HepG2 (cell line): Measurements from ENCODE around the gene ABCC1.

Source experiments
- ATF2 ChIP-seq: sonication (generic); formaldehyde crosslinking; IDR thresholded peaks from 2 replicates; pipeline ENCODE4 v1.4.0; 2020; ENCODE audit warnings: missing genetic modification reagents
- CHD2 ChIP-seq: IDR thresholded peaks from 2 replicates; pipeline ENCODE4 v1.6.1; 2011; ENCODE audit warnings: low read depth, low read length, improper control_type of control experiment
- ELK4 ChIP-seq: sonication (generic); formaldehyde crosslinking; IDR thresholded peaks from 2 replicates; pipeline ENCODE4 v1.9.0; 2021; ENCODE audit warnings: missing genetic modification reagents, borderline replicate concordance
- FOXA1 ChIP-seq, 2 experiments: fragments of 450-650 bp in 1 of 2; sonication (generic) in 1 of 2; formaldehyde crosslinking in 1 of 2; IDR thresholded peaks; 2 replicates each; pipeline versions ENCODE4 v1.4.0 to v1.6.1; 2016 to 2020; ENCODE audit warnings: missing genetic modification reagents in 1 of 2
- GABPB1 ChIP-seq: IDR thresholded peaks from 2 replicates; pipeline ENCODE4 v1.6.1; 2016; ENCODE audit warnings: mild to moderate bottlenecking, missing genetic modification reagents, moderate library complexity, missing compliant biosample characterization
- HMG20B ChIP-seq: conservative IDR thresholded peaks from 2 replicates; pipeline ENCODE4 v1.6.1; 2016; ENCODE audit warnings: missing genetic modification reagents, missing compliant biosample characterization
- NR3C1 ChIP-seq: sonication (generic); formaldehyde crosslinking; IDR thresholded peaks from 2 replicates; pipeline ENCODE4 v1.4.0; 2020; ENCODE audit warnings: missing genetic modification reagents
- POLR2AphosphoS5 ChIP-seq: IDR thresholded peaks from 2 replicates; pipeline ENCODE4 v1.6.1; 2012; ENCODE audit warnings: low read depth, low read length
- ZFAT ChIP-seq: sonication (generic); formaldehyde crosslinking; conservative IDR thresholded peaks from 2 replicates; pipeline ENCODE4 v1.8.1; 2023; ENCODE audit warnings: missing genetic modification reagents, inconsistent platforms
- TF ChIP-seq, protein P1 (sequence below): sonication (generic); formaldehyde crosslinking; IDR thresholded peaks from 2 replicates; pipeline ENCODE4 v1.5.0; 2020; ENCODE audit warnings: mild to moderate bottlenecking, missing genetic modification reagents, moderate library complexity
- TF ChIP-seq, protein P2 (sequence below): sonication (generic); formaldehyde crosslinking; conservative IDR thresholded peaks from 2 replicates; pipeline ENCODE4 v1.4.0; 2020; ENCODE audit warnings: missing genetic modification reagents

DNA sequence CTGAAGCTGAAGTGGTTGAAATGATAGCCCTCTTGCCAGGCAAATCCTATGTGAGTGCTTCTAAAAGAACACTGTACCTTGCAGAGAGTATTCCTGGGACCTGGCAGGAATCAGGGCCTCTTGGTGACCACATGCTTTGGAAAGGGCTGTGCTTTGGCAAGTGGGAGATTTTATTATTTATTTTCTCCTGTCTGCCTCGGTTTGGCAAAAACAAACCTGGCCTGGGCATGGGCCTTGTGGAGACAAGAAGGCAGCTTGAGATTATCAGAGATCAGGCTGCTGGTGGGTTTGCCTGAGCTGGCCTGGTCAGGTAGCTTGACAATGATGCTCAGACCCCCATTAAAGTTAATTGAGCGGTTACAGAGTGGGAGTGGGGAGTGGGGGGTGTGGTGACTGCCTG lies 24.6 kb downstream of the ABCC1 start:
- no peak for TF ChIP-seq ATF2 (CRISPR knock-in tag)
- TF ChIP-seq, protein P1, sequence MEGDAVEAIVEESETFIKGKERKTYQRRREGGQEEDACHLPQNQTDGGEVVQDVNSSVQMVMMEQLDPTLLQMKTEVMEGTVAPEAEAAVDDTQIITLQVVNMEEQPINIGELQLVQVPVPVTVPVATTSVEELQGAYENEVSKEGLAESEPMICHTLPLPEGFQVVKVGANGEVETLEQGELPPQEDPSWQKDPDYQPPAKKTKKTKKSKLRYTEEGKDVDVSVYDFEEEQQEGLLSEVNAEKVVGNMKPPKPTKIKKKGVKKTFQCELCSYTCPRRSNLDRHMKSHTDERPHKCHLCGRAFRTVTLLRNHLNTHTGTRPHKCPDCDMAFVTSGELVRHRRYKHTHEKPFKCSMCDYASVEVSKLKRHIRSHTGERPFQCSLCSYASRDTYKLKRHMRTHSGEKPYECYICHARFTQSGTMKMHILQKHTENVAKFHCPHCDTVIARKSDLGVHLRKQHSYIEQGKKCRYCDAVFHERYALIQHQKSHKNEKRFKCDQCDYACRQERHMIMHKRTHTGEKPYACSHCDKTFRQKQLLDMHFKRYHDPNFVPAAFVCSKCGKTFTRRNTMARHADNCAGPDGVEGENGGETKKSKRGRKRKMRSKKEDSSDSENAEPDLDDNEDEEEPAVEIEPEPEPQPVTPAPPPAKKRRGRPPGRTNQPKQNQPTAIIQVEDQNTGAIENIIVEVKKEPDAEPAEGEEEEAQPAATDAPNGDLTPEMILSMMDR (CRISPR knock-in tag) = no peak
- no peak for TF ChIP-seq FOXA1 (IDR thresholded peaks at IDR 0.05)
- TF ChIP-seq FOXA1 (CRISPR knock-in tag; IDR thresholded peaks at IDR 0.05) = no peak
- TF ChIP-seq ZFAT (CRISPR knock-in tag) = no peak
- TF ChIP-seq, protein P2, sequence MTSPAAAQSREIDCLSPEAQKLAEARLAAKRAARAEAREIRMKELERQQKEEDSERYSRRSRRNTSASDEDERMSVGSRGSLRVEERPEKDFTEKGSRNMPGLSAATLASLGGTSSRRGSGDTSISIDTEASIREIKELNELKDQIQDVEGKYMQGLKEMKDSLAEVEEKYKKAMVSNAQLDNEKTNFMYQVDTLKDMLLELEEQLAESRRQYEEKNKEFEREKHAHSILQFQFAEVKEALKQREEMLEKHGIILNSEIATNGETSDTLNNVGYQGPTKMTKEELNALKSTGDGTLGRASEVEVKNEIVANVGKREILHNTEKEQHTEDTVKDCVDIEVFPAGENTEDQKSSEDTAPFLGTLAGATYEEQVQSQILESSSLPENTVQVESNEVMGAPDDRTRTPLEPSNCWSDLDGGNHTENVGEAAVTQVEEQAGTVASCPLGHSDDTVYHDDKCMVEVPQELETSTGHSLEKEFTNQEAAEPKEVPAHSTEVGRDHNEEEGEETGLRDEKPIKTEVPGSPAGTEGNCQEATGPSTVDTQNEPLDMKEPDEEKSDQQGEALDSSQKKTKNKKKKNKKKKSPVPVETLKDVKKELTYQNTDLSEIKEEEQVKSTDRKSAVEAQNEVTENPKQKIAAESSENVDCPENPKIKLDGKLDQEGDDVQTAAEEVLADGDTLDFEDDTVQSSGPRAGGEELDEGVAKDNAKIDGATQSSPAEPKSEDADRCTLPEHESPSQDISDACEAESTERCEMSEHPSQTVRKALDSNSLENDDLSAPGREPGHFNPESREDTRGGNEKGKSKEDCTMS (CRISPR knock-in tag) = no peak
- TF ChIP-seq ELK4 (CRISPR knock-in tag) = no peak
- no peak for TF ChIP-seq NR3C1
- TF ChIP-seq CHD2 = no peak
- TF ChIP-seq GABPB1 (CRISPR knock-in tag) = no peak
- no peak for TF ChIP-seq HMG20B (CRISPR knock-in tag)
- TF ChIP-seq POLR2AphosphoS5 = no peak
